ENCODE measurements around the gene CIB1. TPM values are rescaled to one million over a fixed set of nuclear protein-coding genes. Genes with fewer than 3 reads are reported as not detected.
A peak's percentile ranks its signal among the peaks of the same experiment; 100 is the strongest.

Gene CIB1
- total RNA-seq, 4 donors from 2014 or later = 44.2 to 58.9 (median 45.9) TPM

DNA sequence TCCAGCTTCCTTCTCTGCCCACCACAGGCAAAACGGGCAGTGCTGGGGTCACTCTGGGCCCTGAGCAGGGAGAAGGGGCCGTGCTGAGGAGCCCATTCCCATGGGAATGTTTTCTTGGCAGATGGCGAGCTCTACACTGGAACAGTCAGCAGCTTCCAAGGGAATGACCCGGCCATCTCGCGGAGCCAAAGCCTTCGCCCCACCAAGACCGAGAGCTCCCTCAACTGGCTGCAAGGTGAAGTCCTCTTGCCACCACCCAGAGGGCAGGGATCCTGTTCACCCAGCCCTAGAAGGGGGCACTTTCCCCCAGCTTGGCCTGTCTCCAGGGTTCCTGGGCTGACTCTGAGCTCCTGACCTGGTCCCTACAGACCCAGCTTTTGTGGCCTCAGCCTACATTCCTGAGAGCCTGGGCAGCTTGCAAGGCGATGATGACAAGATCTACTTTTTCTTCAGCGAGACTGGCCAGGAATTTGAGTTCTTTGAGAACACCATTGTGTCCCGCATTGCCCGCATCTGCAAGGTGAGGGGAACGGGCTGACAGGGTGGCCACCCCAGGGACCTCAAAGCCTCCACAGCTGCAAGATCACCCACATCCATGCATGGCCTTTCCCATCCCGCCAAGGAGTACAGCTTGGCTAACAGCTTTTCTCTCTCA, 12.4 kb downstream of the CIB1 start:
- TF ChIP-seq, protein P1, sequence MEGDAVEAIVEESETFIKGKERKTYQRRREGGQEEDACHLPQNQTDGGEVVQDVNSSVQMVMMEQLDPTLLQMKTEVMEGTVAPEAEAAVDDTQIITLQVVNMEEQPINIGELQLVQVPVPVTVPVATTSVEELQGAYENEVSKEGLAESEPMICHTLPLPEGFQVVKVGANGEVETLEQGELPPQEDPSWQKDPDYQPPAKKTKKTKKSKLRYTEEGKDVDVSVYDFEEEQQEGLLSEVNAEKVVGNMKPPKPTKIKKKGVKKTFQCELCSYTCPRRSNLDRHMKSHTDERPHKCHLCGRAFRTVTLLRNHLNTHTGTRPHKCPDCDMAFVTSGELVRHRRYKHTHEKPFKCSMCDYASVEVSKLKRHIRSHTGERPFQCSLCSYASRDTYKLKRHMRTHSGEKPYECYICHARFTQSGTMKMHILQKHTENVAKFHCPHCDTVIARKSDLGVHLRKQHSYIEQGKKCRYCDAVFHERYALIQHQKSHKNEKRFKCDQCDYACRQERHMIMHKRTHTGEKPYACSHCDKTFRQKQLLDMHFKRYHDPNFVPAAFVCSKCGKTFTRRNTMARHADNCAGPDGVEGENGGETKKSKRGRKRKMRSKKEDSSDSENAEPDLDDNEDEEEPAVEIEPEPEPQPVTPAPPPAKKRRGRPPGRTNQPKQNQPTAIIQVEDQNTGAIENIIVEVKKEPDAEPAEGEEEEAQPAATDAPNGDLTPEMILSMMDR (IDR thresholded peaks at IDR 0.05) = peak; percentile 25 to 67 (median 62)
- no peak for TF ChIP-seq POLR2A (IDR thresholded peaks at IDR 0.05)
- intact Hi-C loops (cut with DNase I) = no loop called here
- WGBS, 2 donors = 40 to 48% methylated on average over 2 to 14 of the region's 14 CpGs
- H3K4me1 ChIP-seq = peaks cover 19 to 68% (median 20%) of the 10 kb centered on the region in 3 donors
- no peak for DNase-seq
- H3K36me3 ChIP-seq = peaks cover 42 to 100% (median 46%) of the 10 kb centered on the region in 3 donors
- peak overlapping the region; percentile 71 to 83 (median 74) for H3K27ac ChIP-seq
- no peaks in the 10 kb centered on the region for H3K27me3 ChIP-seq
- H3K9me3 ChIP-seq = no peaks in the 10 kb centered on the region
- no peak overlapping the region for H3K4me3 ChIP-seq

DNA sequence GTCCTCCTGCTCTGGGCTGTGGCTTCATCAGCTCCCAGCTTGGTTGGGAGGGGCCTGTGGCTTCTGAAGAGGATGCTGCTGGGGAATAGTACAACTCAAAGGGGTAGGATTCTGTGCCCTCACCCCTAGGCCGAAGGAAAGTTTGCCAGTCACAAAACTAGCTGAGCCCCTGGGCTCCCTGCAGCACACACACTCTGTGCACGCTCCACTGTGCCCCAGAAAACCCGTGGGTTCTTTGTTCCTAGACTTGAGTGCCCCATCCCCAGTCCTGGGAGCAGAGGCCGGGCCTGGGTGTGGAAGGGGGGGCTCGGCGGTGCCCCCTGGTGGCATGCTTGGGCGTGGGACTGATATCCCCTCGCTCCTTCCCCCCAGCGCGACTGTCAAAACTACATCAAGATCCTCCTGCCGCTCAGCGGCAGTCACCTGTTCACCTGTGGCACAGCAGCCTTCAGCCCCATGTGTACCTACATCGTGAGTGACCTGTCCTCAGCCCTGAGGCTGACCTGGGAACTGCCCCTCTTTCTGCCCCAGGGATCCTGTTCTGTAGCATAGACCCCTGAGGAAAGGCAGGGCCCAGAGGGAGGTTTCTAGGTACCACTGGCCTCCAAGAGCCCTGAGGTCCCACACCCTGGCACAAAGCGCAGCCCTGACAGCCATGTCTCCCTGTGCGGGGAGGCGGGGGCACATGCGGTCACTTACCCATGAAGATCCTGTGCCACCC, 14.2 kb downstream of the CIB1 start:
- 56 to 71% methylated on average over 12 to 15 of the region's 17 CpGs for WGBS, 2 donors
- Histone ChIP-seq H3K36me3 (peaks cover 28 to 94% (median 30%) of the 10 kb centered on the region in 3 donors), H3K27me3 (no peaks in the 10 kb centered on the region), H3K9me3 (no peaks in the 10 kb centered on the region), H3K4me1 (peaks cover 20 to 81% (median 22%) of the 10 kb centered on the region in 3 donors), H3K27ac (peak overlapping the region in 3 of 4 donors; percentile 44 to 96 (median 93)), H3K4me3 (no peak overlapping the region)
- TF ChIP-seq POLR2A (IDR thresholded peaks at IDR 0.05) = no peak
- TF ChIP-seq, protein P1 (IDR thresholded peaks at IDR 0.05) = peak; percentile 42 to 66 (median 61)
- intact Hi-C loops (cut with DNase I) = no loop called here
- DNase-seq = no peak

- 46 to 47% methylated on average over 3 to 8 of the region's 9 CpGs for WGBS, 2 donors
- no peak overlapping the region for H3K4me3 ChIP-seq
- no peak for DNase-seq
- H3K9me3 ChIP-seq = no peaks in the 10 kb centered on the region
- TF ChIP-seq, protein P1 (IDR thresholded peaks at IDR 0.05) = no peak
- H3K36me3 ChIP-seq = peaks cover 11 to 76% (median 13%) of the 10 kb centered on the region in 3 donors
- H3K27ac ChIP-seq = peak overlapping the region; percentile 50 to 96 (median 76)
- H3K27me3 ChIP-seq = no peaks in the 10 kb centered on the region
- intact Hi-C loops (cut with DNase I) = no loop called here
- H3K4me1 ChIP-seq = peaks cover 30 to 88% (median 34%) of the 10 kb centered on the region in 3 donors
These were observed 15.9 kb downstream of the CIB1 start for GRCh38 chr15:90217671-90218394.

DNA sequence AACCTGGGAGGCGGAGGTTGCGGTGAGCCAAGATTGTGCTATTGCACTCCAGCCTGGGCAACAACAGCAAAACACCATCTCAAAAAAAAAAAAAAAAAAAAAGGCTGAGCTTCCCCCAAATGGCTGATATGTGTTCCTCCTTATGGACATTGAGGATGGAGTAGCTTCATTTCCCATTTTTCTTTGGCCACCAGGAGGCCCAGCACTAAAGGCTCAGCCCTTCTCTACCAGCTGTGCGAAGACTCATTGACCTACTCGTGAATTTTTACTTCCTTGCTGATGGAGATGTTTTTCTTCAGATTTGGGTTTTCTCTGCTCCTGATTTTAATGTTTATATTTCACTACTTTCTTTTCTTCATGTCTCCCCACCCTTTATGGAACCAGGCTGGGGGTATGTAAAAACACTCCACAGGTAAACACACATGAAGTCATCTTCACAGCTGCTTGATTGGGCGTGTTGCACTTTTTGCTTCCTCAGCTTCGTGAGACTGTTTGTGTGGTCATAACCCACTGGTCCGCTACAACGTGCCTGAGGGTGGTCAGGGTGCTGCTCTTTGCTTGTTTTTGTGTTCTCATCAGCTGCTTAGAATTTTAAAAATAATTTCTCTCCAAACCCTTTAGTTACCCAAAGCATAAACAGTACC, 19.1 kb downstream of the CIB1 start:
- DNase-seq = no peak
- peak overlapping the region in 3 of 4 donors; percentile 93 to 96 (median 95) for H3K27ac ChIP-seq
- intact Hi-C loops (cut with DNase I) = no loop called here
- H3K36me3 ChIP-seq = peaks cover 10 to 57% (median 13%) of the 10 kb centered on the region in 3 donors
- H3K4me3 ChIP-seq = no peak overlapping the region
- peaks cover 46 to 100% (median 54%) of the 10 kb centered on the region in 3 donors for H3K4me1 ChIP-seq
- H3K27me3 ChIP-seq = no peaks in the 10 kb centered on the region
- 47 to 56% methylated on average over 8 of the region's 8 CpGs for WGBS, 2 donors
- no peaks in the 10 kb centered on the region for H3K9me3 ChIP-seq
- TF ChIP-seq POLR2A (IDR thresholded peaks at IDR 0.05) = no peak
- TF ChIP-seq, protein P1 (IDR thresholded peaks at IDR 0.05) = peak in 2 of 6 experiments; percentile 30 to 44
